Measurements from ENCODE around the gene SNTG2. TPM values are rescaled to one million over a fixed set of nuclear protein-coding genes. Genes with fewer than 3 reads are reported as not detected.

The SNTG2 gene
- total RNA-seq, 2 experiments from 2014 or later, result not detected

- Histone ChIP-seq H3K79me2 (ENCODE audit: insufficient read depth, low read depth, low read length) (no peaks in the 10 kb centered on the region), H4K20me1 (ENCODE audit: insufficient read depth, low read length) (no peaks in the 10 kb centered on the region), H2AFZ (ENCODE audit: low read length) (no peak overlapping the region), H3K36me3 (ENCODE audit: insufficient read depth, low read length) (0 out of 2 replicates have a peak, but pooled peaks cover 3% of the 10 kb centered on the region), H3K27ac (ENCODE audit: low read depth, low read length, poor library complexity, severe bottlenecking) (no peak overlapping the region), H3K4me1 (ENCODE audit: insufficient read depth, low read length, poor library complexity, severe bottlenecking) (peaks cover 15% of the 10 kb centered on the region), H3K9me3 (ENCODE audit: low read length) (peaks cover 10% of the 10 kb centered on the region), H3K4me3 (ENCODE audit: low read depth, low read length, poor library complexity, severe bottlenecking) (no peak overlapping the region), H3K9me2 (ENCODE audit: insufficient read depth, low read length) (no peaks in the 10 kb centered on the region), H3K4me2 (ENCODE audit: low read length) (no peak overlapping the region)
- no peak for TF ChIP-seq EZH2phosphoT487 (IDR thresholded peaks at IDR 0.05; ENCODE audit: borderline replicate concordance, low read depth, low read length)
- TF ChIP-seq CTCF (conservative IDR thresholded peaks at IDR 0.05; ENCODE audit: low read length), result no peak
- no TSS peak for BruUV-seq (replicated peaks)
- intact Hi-C loops (cut with micrococcal nuclease; ENCODE audit: unreplicated experiment), result no loop called here
- no peak for DNase-seq (ENCODE audit: low spot score)
- ChIA-PET POLR2A (no interaction called here), CTCF (ENCODE audit: unreplicated experiment) (no interaction called here)
These were observed 208.4 kb downstream of the SNTG2 start for GRCh38 chr2:1159013-1159412.

- no TSS peak for BruUV-seq (replicated peaks)
These were observed 211.6 kb downstream of the SNTG2 start for GRCh38 chr2:1162246-1162645.

More at GRCh38 chr2:1162246-1162645, 211.6 kb downstream of the SNTG2 start:
- no peak for DNase-seq (ENCODE audit: low spot score)
- Histone ChIP-seq H3K9me2 (ENCODE audit: insufficient read depth, low read length) (no peaks in the 10 kb centered on the region), H3K4me1 (ENCODE audit: insufficient read depth, low read length, poor library complexity, severe bottlenecking) (peaks cover 15% of the 10 kb centered on the region), H3K79me2 (ENCODE audit: insufficient read depth, low read depth, low read length) (no peaks in the 10 kb centered on the region), H3K4me3 (ENCODE audit: low read depth, low read length, poor library complexity, severe bottlenecking) (no peak overlapping the region), H3K4me2 (ENCODE audit: low read length) (no peak overlapping the region), H4K20me1 (ENCODE audit: insufficient read depth, low read length) (no peaks in the 10 kb centered on the region), H3K27ac (ENCODE audit: low read depth, low read length, poor library complexity, severe bottlenecking) (no peak overlapping the region), H2AFZ (ENCODE audit: low read length) (peak overlapping the region; percentile 84; the same call in 1 of the 2 replicates), H3K36me3 (ENCODE audit: insufficient read depth, low read length) (0 out of 2 replicates have a peak, but pooled peaks cover 3% of the 10 kb centered on the region), H3K9me3 (ENCODE audit: low read length) (peaks cover 10% of the 10 kb centered on the region)
- TF ChIP-seq CTCF (conservative IDR thresholded peaks at IDR 0.05; ENCODE audit: low read length) (no peak), EZH2phosphoT487 (IDR thresholded peaks at IDR 0.05; ENCODE audit: borderline replicate concordance, low read depth, low read length) (no peak)
- POLR2A ChIA-PET, result no interaction called here
- intact Hi-C loops (cut with micrococcal nuclease; ENCODE audit: unreplicated experiment), result no loop called here
- CTCF ChIA-PET (ENCODE audit: unreplicated experiment), result no interaction called here
